Measurements from ENCODE around the gene PXN. TPM values are rescaled to one million over a fixed set of nuclear protein-coding genes. Genes with fewer than 3 reads are reported as not detected.
"Not testable (repeated sequence)": the region's sequence is repeated elsewhere in the genome, so short reads cannot be mapped to it uniquely, and the experiment has no call there.

The PXN gene
- total RNA-seq, 2 donors from 2014 or later: 133 to 142 TPM

- intact Hi-C loops (cut with DNase I): no loop called here
- TF ChIP-seq CTCF (IDR thresholded peaks at IDR 0.05): no peak
- no peaks in the 10 kb centered on the region for H3K9me3 ChIP-seq
- H3K36me3 ChIP-seq: no peaks in the 10 kb centered on the region
- no peaks in the 10 kb centered on the region for H3K27me3 ChIP-seq
- no peak overlapping the region for H3K4me3 ChIP-seq
- H3K27ac ChIP-seq: no peak overlapping the region
- no peak overlapping the region for H3K9ac ChIP-seq (ENCODE audit: low read depth in 2 of 2, low read length in 2 of 2)
- H3K4me1 ChIP-seq: peaks cover 18% of the 10 kb centered on the region
- DNase-seq: no peak
These were observed 5.9 kb downstream of the PXN start for GRCh38 chr12:120259418-120260202.

GRCh38 chr12:120258323-120258896 is 7.1 kb downstream of the PXN start:
- no peak for DNase-seq
- no peak overlapping the region for H3K9ac ChIP-seq (ENCODE audit: low read depth in 2 of 2, low read length in 2 of 2)
- TF ChIP-seq CTCF (IDR thresholded peaks at IDR 0.05): no peak
- no peaks in the 10 kb centered on the region for H3K9me3 ChIP-seq
- H3K27ac ChIP-seq: no peak overlapping the region
- no peaks in the 10 kb centered on the region for H3K36me3 ChIP-seq
- intact Hi-C loops (cut with DNase I): no loop called here
- H3K4me3 ChIP-seq: no peak overlapping the region
- H3K27me3 ChIP-seq: no peaks in the 10 kb centered on the region
- H3K4me1 ChIP-seq: peaks cover 14% of the 10 kb centered on the region

GRCh38 chr12:120257041-120257821 is 8.3 kb downstream of the PXN start:
- Histone ChIP-seq H3K9me3 (no peaks in the 10 kb centered on the region), H3K27me3 (no peaks in the 10 kb centered on the region), H3K27ac (peak overlapping the region; percentile 44), H3K4me3 (no peak overlapping the region), H3K4me1 (peaks cover 5% of the 10 kb centered on the region), H3K9ac (ENCODE audit: low read depth in 2 of 2, low read length in 2 of 2) (peak overlapping the region in 1 of 2 donors; percentile 53), H3K36me3 (no peaks in the 10 kb centered on the region)
- intact Hi-C loops (cut with DNase I): no loop called here
- no peak for DNase-seq
- no peak for TF ChIP-seq CTCF (IDR thresholded peaks at IDR 0.05)

- no peak for TF ChIP-seq CTCF (IDR thresholded peaks at IDR 0.05)
- no peaks in the 10 kb centered on the region for H3K27me3 ChIP-seq
- no peak overlapping the region for H3K9ac ChIP-seq (ENCODE audit: low read depth in 2 of 2, low read length in 2 of 2)
- H3K9me3 ChIP-seq: no peaks in the 10 kb centered on the region
- intact Hi-C loops (cut with DNase I): no loop called here
- no peak for DNase-seq
- H3K4me1 ChIP-seq: no peaks in the 10 kb centered on the region
- H3K36me3 ChIP-seq: no peaks in the 10 kb centered on the region
- H3K4me3 ChIP-seq: no peak overlapping the region
- H3K27ac ChIP-seq: peak overlapping the region; percentile 13
These were observed 10.7 kb downstream of the PXN start for GRCh38 chr12:120254809-120255208.

- H3K4me1 ChIP-seq; H3K36me3 ChIP-seq; H3K27ac ChIP-seq; intact Hi-C loops (cut with DNase I); DNase-seq; H3K27me3 ChIP-seq; H3K9ac ChIP-seq (ENCODE audit: low read depth in 2 of 2, low read length in 2 of 2); H3K4me3 ChIP-seq; H3K9me3 ChIP-seq: not testable (repeated sequence)
These were observed 12.2 kb downstream of the PXN start for GRCh38 chr12:120253313-120253712.
